ENCODE results near the gene MMP7.

Gene MMP7

GRCh38 chr11:102495161-102496042 is 35.1 kb downstream of the MMP7 start:
- DNase-seq (ENCODE audit: low read depth), result peak; percentile 71

- DNase-seq (ENCODE audit: low read depth), result peak; percentile 21
Observed at GRCh38 chr11:102494216-102494615, 36.3 kb downstream of the MMP7 start.

- DNase-seq (ENCODE audit: low read depth), result no peak
Observed at GRCh38 chr11:102493524-102493923, 37.0 kb downstream of the MMP7 start.

- DNase-seq (ENCODE audit: low read depth), result no peak
Observed at GRCh38 chr11:102491969-102492368, 38.6 kb downstream of the MMP7 start.

GRCh38 chr11:102489186-102490145 is 41.1 kb downstream of the MMP7 start:
- no peak for DNase-seq (ENCODE audit: low read depth)

- DNase-seq (ENCODE audit: low read depth), result no peak
Observed at GRCh38 chr11:102488208-102488607, 42.3 kb downstream of the MMP7 start.

- DNase-seq (ENCODE audit: low read depth), result no peak
Observed at GRCh38 chr11:102487214-102487613, 43.3 kb downstream of the MMP7 start.

- no peak for DNase-seq (ENCODE audit: low read depth)
Observed at GRCh38 chr11:102486584-102486983, 44.0 kb downstream of the MMP7 start.

- DNase-seq (ENCODE audit: low read depth), result no peak
Observed at GRCh38 chr11:102485095-102485722, 45.3 kb downstream of the MMP7 start.

GRCh38 chr11:102482433-102482832 is 48.1 kb downstream of the MMP7 start:
- no peak for DNase-seq (ENCODE audit: low read depth)

- DNase-seq (ENCODE audit: low read depth), result no peak
Observed at GRCh38 chr11:102479733-102480132, 50.8 kb downstream of the MMP7 start.

GRCh38 chr11:102478673-102479299 is 51.8 kb downstream of the MMP7 start:
- DNase-seq (ENCODE audit: low read depth), result no peak

- no peak for DNase-seq (ENCODE audit: low read depth)
Observed at GRCh38 chr11:102476812-102477211, 53.7 kb downstream of the MMP7 start.

- DNase-seq (ENCODE audit: low read depth), result no peak
Observed at GRCh38 chr11:102476069-102476468, 54.5 kb downstream of the MMP7 start.

- no peak for DNase-seq (ENCODE audit: low read depth)
Observed at GRCh38 chr11:102473543-102473942, 57.0 kb downstream of the MMP7 start.

GRCh38 chr11:102472127-102472526 is 58.4 kb downstream of the MMP7 start:
- no peak for DNase-seq (ENCODE audit: low read depth)

GRCh38 chr11:102471474-102471873 is 59.1 kb downstream of the MMP7 start:
- no peak for DNase-seq (ENCODE audit: low read depth)

Measured in stromal cell of bone marrow (primary cell).